Measurements from ENCODE around the gene PITPNM1. TPM values are rescaled to one million over a fixed set of nuclear protein-coding genes. Genes with fewer than 3 reads are reported as not detected.

Gene PITPNM1
- polyA plus RNA-seq, 1 donor from 2014 or later: 25.8 TPM

DNA sequence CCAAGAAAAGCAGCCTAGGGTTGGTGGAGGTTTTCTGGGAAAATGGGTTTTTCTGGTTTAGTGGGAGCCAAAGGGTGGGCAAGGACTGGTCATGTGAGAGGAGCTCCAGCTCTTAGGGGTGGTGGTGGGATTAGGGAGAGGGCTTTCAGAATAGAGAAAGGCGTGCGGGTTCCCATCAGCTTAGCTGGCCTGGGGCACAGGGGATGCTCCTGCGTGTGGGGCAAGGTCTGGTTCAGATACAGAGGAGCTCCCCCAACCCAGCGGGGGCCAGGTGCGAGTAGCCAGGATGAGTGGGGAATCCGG, 36.8 kb downstream of the PITPNM1 start:
- no peaks in the 10 kb centered on the region for H3K9me2 ChIP-seq (ENCODE audit: insufficient read depth, low read length)
- no peaks in the 10 kb centered on the region for H3K36me3 ChIP-seq (ENCODE audit: insufficient read depth, low read length)
- H3K27me3 ChIP-seq (ENCODE audit: insufficient read depth, low read depth, low read length): no peaks in the 10 kb centered on the region
- no peaks in the 10 kb centered on the region for H3K79me2 ChIP-seq (replicated peaks; ENCODE audit: insufficient read depth, low read length)
- no peak for TF ChIP-seq EZH2 (IDR thresholded peaks at IDR 0.05; ENCODE audit: borderline replicate concordance, insufficient read depth, low read length, poor library complexity, severe bottlenecking)
- no peak for TF ChIP-seq MXI1 (conservative IDR thresholded peaks at IDR 0.05; ENCODE audit: poor library complexity, severe bottlenecking)
- no peak for TF ChIP-seq EP300 (conservative IDR thresholded peaks at IDR 0.05; ENCODE audit: poor library complexity, severe bottlenecking)
- TF ChIP-seq, protein P1, sequence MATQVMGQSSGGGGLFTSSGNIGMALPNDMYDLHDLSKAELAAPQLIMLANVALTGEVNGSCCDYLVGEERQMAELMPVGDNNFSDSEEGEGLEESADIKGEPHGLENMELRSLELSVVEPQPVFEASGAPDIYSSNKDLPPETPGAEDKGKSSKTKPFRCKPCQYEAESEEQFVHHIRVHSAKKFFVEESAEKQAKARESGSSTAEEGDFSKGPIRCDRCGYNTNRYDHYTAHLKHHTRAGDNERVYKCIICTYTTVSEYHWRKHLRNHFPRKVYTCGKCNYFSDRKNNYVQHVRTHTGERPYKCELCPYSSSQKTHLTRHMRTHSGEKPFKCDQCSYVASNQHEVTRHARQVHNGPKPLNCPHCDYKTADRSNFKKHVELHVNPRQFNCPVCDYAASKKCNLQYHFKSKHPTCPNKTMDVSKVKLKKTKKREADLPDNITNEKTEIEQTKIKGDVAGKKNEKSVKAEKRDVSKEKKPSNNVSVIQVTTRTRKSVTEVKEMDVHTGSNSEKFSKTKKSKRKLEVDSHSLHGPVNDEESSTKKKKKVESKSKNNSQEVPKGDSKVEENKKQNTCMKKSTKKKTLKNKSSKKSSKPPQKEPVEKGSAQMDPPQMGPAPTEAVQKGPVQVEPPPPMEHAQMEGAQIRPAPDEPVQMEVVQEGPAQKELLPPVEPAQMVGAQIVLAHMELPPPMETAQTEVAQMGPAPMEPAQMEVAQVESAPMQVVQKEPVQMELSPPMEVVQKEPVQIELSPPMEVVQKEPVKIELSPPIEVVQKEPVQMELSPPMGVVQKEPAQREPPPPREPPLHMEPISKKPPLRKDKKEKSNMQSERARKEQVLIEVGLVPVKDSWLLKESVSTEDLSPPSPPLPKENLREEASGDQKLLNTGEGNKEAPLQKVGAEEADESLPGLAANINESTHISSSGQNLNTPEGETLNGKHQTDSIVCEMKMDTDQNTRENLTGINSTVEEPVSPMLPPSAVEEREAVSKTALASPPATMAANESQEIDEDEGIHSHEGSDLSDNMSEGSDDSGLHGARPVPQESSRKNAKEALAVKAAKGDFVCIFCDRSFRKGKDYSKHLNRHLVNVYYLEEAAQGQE (IDR thresholded peaks at IDR 0.05; ENCODE audit: borderline replicate concordance): no peak
- no peak for TF ChIP-seq RAD21 (conservative IDR thresholded peaks at IDR 0.05)
- no peak for TF ChIP-seq SMC3 (conservative IDR thresholded peaks at IDR 0.05; ENCODE audit: poor library complexity)
- no peak for TF ChIP-seq POLR2AphosphoS5 (IDR thresholded peaks at IDR 0.05)
- TF ChIP-seq TAF1 (IDR thresholded peaks at IDR 0.05; ENCODE audit: low read depth): no peak
- no peak for TF ChIP-seq CTCF (IDR thresholded peaks at IDR 0.05; ENCODE audit: poor library complexity, severe bottlenecking)
- peak overlapping the region; percentile 53 for H3K27ac ChIP-seq (ENCODE audit: low read length)
- H3K9ac ChIP-seq (ENCODE audit: low read length): peak overlapping the region; percentile 86
- H3K4me3 ChIP-seq (ENCODE audit: low read length): peak overlapping the region; percentile 95
- no peaks in the 10 kb centered on the region for H4K20me1 ChIP-seq (ENCODE audit: insufficient read depth)
- peak overlapping the region; percentile 94 for H3K4me2 ChIP-seq (ENCODE audit: low read length)
- H2AFZ ChIP-seq (ENCODE audit: low read depth, low read length): peak overlapping the region; percentile 80
- H3F3A ChIP-seq (ENCODE audit: insufficient read depth, low read length, poor library complexity, severe bottlenecking): no peaks in the 10 kb centered on the region
- H3K9me3 ChIP-seq (ENCODE audit: low read length): no peaks in the 10 kb centered on the region

DNA sequence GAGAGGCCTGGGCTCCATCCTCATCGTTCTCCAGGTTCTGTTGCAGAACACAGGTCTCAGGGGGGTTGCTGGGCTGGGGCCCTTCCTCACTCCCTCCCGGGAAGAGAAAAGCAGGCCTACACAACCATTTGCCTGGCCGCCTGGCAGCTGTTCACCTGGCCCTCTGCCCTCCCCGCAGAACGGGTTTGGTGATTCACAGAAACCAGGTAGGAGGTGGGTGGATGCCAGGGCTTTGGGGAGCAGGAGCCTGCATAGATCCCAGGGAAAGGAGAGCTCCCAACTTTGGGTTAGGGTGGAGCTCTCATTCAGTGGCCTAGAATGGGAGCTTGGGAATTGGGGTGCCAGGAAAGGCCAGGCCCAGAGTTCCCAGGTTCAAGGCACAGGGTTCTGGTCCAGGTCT, 37.1 kb downstream of the PITPNM1 start:
- Histone ChIP-seq H3K79me2 (replicated peaks; ENCODE audit: insufficient read depth, low read length) (no peaks in the 10 kb centered on the region), H3K9ac (ENCODE audit: low read length) (peak overlapping the region; percentile 86), H3K36me3 (ENCODE audit: insufficient read depth, low read length) (no peaks in the 10 kb centered on the region), H3K27me3 (ENCODE audit: insufficient read depth, low read depth, low read length) (no peaks in the 10 kb centered on the region), H3K9me2 (ENCODE audit: insufficient read depth, low read length) (no peaks in the 10 kb centered on the region), H4K20me1 (ENCODE audit: insufficient read depth) (no peaks in the 10 kb centered on the region), H3K4me2 (ENCODE audit: low read length) (peak overlapping the region; percentile 94), H3K4me3 (ENCODE audit: low read length) (peak overlapping the region; percentile 95), H3K27ac (ENCODE audit: low read length) (no peak overlapping the region), H2AFZ (ENCODE audit: low read depth, low read length) (no peak overlapping the region), H3K9me3 (ENCODE audit: low read length) (no peaks in the 10 kb centered on the region), H3F3A (ENCODE audit: insufficient read depth, low read length, poor library complexity, severe bottlenecking) (no peaks in the 10 kb centered on the region)
- TF ChIP-seq SMC3 (conservative IDR thresholded peaks at IDR 0.05; ENCODE audit: poor library complexity) (no peak), TAF1 (IDR thresholded peaks at IDR 0.05; ENCODE audit: low read depth) (no peak), EP300 (conservative IDR thresholded peaks at IDR 0.05; ENCODE audit: poor library complexity, severe bottlenecking) (no peak), MXI1 (conservative IDR thresholded peaks at IDR 0.05; ENCODE audit: poor library complexity, severe bottlenecking) (no peak), EZH2 (IDR thresholded peaks at IDR 0.05; ENCODE audit: borderline replicate concordance, insufficient read depth, low read length, poor library complexity, severe bottlenecking) (no peak), POLR2AphosphoS5 (IDR thresholded peaks at IDR 0.05) (no peak), RAD21 (conservative IDR thresholded peaks at IDR 0.05) (no peak), CTCF (IDR thresholded peaks at IDR 0.05; ENCODE audit: poor library complexity, severe bottlenecking) (no peak)
- TF ChIP-seq, protein P1 (IDR thresholded peaks at IDR 0.05; ENCODE audit: borderline replicate concordance): no peak
